Transverse colon (tissue), 3 donors: ENCODE measurements around the gene CLIP1.

Experiments
- CTCF ChIP-seq, 5 experiments: fragments of 200-600 bp in 3 of 5; fragments of 450-650 bp in 2 of 5; sonication (generic) in 3 of 5; IDR thresholded peaks; 1 replicate in 2 of 5; 2 replicates in 3 of 5; pipeline ENCODE4 v1.5.1; 2016 to 2017; ENCODE audit warnings: antibody characterized with exemption in 5 of 5, inconsistent platforms in 3 of 5, mild to moderate bottlenecking in 2 of 5, moderate library complexity in 1 of 5
- POLR2A ChIP-seq: fragments of 450-650 bp; IDR thresholded peaks from one replicate; pipeline ENCODE4 v1.6.1; 2016; ENCODE audit warnings: antibody characterized with exemption, mild to moderate bottlenecking, moderate library complexity

- TF ChIP-seq CTCF (IDR thresholded peaks at IDR 0.05) = no peak
- TF ChIP-seq POLR2A = no peak
These were observed 37.6 kb upstream of the CLIP1 start for GRCh38 chr12:122460061-122460460.
